Eye (tissue), 1 donor: ENCODE results near the gene DAGLB.
"Not testable (repeated sequence)": the region's sequence is repeated elsewhere in the genome, so short reads cannot be mapped to it uniquely, and the experiment has no call there.

Experiments
- DNase-seq: peaks from one replicate; pipeline ENCODE4 v3.0.0-alpha.2; 2015

Gene DAGLB

GRCh38 chr7:6447581-6448199, at the start of gene DAGLB:
Gene DAGLB (minus strand): TSS chr7:6447954. CDS start chr7:6447842, 112 bp downstream.
- peak; percentile 98 for DNase-seq

GRCh38 chr7:6497637-6497905, 49.8 kb upstream of the DAGLB start:
- DNase-seq = no peak

GRCh38 chr7:6496842-6497636, 49.3 kb upstream of the DAGLB start:
- no peak for DNase-seq

- DNase-seq = no peak
Measured at GRCh38 chr7:6495597-6496262, 48.0 kb upstream of the DAGLB start.

- no peak for DNase-seq
Measured at GRCh38 chr7:6494365-6494764, 46.6 kb upstream of the DAGLB start.

- DNase-seq = no peak
Measured at GRCh38 chr7:6491194-6491593, 43.4 kb upstream of the DAGLB start.

- DNase-seq = no peak
Measured at GRCh38 chr7:6489612-6490011, 41.9 kb upstream of the DAGLB start.

- DNase-seq = no peak
Measured at GRCh38 chr7:6487184-6487545, 39.4 kb upstream of the DAGLB start.

- DNase-seq = no peak
Measured at GRCh38 chr7:6486438-6487183, 38.9 kb upstream of the DAGLB start.

- no peak for DNase-seq
Measured at GRCh38 chr7:6482743-6483119, 35.0 kb upstream of the DAGLB start.

- DNase-seq = no peak
Measured at GRCh38 chr7:6482307-6482706, 34.6 kb upstream of the DAGLB start.

- DNase-seq = no peak
Measured at GRCh38 chr7:6481445-6481844, 33.7 kb upstream of the DAGLB start.

- no peak for DNase-seq
Measured at GRCh38 chr7:6480323-6480660, 32.5 kb upstream of the DAGLB start.

- no peak for DNase-seq
Measured at GRCh38 chr7:6479067-6479466, 31.3 kb upstream of the DAGLB start.

GRCh38 chr7:6478186-6478585, 30.4 kb upstream of the DAGLB start:
- no peak for DNase-seq

- DNase-seq = no peak
Measured at GRCh38 chr7:6477318-6477660, 29.5 kb upstream of the DAGLB start.

GRCh38 chr7:6476596-6477317, 29.0 kb upstream of the DAGLB start:
- DNase-seq = no peak

GRCh38 chr7:6475433-6476186, 27.9 kb upstream of the DAGLB start:
- no peak for DNase-seq

GRCh38 chr7:6465862-6466261, 18.1 kb upstream of the DAGLB start:
- no peak for DNase-seq

GRCh38 chr7:6463609-6464008, 15.9 kb upstream of the DAGLB start:
- not testable (repeated sequence) for DNase-seq

GRCh38 chr7:6461946-6462550, 14.3 kb upstream of the DAGLB start:
- DNase-seq = no peak

- DNase-seq = no peak
Measured at GRCh38 chr7:6460990-6461584, 13.3 kb upstream of the DAGLB start.
